ENCODE results near the gene TNP1.

Gene TNP1

DNA sequence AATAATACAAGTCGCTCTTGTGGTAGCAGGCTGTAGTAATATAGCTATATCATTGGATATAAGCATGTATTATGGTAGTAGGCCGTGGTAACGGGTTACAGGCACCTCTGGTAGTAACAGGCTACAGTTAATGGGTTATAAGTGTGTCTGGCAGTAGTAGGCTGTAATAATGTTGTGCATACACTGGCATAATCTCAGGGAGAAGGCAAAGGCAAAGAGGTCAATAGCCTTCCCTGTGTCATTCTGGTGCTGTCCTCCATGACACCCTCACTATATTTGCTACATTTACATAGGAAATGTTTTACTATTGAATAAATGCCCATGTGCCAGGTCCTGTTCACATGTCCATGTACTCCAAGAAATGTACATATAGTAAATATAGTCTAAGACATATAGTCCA is 12.8 kb upstream of the TNP1 start:
- DNase-seq: no peak

- no peak for DNase-seq
These were observed 12.2 kb upstream of the TNP1 start for GRCh38 chr2:216872040-216872439.

DNA sequence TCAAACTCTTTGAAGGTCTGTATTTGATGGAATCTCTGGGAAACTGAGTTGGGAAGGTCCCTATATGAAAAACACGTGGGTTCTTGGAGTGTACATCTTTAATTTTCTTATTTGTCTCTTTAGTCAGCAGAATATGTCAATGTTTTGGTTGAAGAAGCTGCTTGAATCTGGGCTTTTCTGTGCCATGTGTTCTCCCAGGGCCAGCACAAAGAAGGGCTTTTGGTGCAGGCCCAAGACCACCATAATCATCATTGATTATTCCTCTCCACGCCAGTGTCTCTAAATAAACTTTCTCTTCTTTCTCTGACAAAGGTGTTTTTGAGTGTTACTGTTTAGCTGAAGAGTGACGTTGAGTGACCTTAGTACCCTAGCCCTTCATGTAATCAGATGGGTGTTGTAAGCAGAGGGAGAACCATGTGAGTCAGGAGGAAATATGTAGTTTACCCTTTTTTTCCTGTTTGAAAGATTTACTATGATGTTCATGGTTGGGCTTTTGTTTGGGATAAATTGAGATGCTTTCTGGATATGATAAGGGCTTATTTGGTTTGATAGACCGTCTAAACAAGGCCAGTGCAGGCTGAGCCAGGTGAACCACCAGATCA is 11.6 kb upstream of the TNP1 start:
- no peak for DNase-seq

DNA sequence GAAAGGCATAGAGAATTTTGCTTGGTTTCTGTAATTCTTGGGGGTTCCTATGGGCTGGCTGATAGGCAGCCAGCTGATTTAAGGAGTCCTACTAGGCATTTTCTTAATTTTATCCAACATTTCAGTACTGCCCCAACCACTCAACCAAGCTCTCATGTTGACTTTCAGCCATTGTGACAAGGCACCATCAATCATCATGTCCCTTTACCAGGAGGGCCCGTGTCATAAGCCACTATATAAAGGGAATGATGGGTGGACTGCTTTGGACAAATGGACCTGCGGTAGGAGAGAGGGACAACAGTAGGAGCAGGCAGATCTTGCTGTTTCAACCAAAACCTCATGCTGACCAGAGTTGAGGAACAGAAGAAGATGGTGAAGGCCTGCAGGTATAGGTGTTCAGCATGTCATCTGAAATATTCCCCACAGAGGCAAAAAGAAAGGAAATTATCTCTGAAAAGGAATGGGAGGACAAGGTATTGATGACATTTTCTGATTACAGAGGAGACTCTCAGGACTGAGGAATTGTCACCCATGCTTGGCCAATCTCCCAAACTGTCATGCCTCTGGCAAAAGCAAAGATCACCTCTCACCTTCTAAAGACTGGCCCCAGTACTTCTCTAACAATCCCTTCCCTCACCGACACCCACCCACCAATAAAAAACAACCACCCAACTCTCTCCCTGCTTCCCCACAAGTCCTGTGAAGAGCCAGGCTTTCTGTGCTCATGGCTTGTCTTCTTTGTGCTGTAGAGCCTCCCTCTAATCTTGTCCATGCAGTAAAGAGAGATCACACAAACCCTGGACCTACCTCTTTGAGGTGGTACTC is 10.9 kb upstream of the TNP1 start:
- DNase-seq: no peak

- no peak for DNase-seq
These were observed 6.7 kb upstream of the TNP1 start for GRCh38 chr2:216866515-216867095.

- DNase-seq: no peak
These were observed 5.8 kb upstream of the TNP1 start for GRCh38 chr2:216865658-216866057.

GRCh38 chr2:216863946-216864345 is 4.1 kb upstream of the TNP1 start:
- DNase-seq: no peak

GRCh38 chr2:216862628-216863398 is 2.9 kb upstream of the TNP1 start:
- peak in 1 of 2 experiments; percentile 16 for DNase-seq

DNA sequence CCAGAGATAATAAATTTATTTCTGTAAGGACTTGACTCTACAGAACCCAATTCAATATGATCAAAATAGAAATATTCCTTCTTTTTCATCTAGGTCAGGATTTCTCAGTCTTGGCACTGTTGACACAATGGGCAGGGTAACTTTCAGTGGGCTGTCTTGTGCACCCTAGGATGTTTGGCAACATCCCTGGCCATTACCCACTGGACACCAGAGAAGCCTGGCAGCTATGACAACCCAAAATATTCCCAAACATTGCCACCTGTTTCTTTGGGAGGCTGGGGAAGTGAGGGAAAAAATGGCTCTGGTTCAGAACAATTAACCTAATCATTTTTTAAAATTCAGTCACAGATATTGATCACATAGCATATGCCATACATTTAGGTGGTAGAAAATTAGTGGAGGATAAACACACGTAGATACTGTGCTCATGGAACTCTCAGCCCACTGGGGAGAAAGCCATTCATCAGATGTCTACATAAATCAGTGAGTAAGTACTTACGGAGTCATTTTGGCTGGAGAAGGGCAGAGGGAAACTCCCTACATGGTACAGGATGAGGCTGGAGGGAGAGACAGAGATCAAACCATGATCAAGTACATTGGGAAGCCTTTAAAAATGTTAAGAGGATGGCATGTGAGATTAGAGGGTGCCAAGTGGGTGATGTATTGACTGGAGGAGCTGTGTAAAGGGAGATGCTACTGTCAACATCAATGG is 718 bp upstream of the TNP1 start:
- no peak for DNase-seq

DNA sequence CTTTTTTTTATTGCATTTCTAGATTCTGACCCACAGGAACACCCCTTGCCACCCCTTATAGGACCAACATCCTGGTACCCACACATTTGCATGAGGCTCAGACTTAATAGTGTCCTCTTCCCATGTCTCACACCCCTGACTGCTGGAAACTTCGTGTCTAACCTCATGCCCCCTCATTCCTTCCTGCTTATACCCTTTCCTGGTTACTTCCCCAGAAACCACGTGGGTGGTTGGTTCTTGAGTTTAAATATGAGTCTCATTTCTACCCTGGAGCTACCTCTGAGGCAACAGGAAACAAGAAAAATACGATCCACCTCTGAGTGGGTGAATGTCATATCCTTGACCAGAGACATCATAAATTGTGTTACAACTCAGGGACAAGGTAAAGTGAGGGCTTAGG is 1.6 kb downstream of the TNP1 start:
- no peak for DNase-seq

GRCh38 chr2:216857131-216857550 is 2.7 kb downstream of the TNP1 start:
- no peak for DNase-seq

DNA sequence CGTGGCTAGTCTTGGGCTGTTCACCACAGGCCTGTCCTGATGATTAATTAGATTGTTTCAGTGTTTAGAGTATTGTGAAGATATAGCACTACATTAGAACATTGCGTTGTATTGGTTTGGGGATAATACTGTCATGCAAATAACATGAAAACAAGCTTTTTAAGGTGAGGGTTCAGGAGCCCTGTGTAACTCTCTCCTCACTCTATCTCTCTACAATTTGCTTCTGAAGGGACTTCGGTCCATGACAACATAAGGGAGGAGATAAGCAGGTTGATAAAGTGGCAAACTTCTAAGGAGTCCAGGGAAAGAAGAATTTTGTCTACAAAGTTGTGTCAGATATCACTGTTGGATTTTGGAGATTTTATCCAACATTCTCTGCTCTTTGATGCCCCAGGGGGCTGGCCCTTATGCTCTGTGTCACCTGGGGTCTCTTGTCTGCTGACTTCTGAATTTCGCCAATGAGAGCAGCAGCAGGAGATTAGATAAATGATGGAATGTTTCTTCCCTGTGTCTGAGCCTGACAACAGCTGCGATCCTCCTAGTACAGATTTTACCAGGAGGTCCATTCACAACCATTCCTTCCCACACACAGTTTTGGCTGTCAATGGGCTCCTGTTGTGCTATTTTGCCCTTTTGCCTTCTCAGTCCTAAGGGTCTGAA is 3.3 kb downstream of the TNP1 start:
- DNase-seq: no peak

DNA sequence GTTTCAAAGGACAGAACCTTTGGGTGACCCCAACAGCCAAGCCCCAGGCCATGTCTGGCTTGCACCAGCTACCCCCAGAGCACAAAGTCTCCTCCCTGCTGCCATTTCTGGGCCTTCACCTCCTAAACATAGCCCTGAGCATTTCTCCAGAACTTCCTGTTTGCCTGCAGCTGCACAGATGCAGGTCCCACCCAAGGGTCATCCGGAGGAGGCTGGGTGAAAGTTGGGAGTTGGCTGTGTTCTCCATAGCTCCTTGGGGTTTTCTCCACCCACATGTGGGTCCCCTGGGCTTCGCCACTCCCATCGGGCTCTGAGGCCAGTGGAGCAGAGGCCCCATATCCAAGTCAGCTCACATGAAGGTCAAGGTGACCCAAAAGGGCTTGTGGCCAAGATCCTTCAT is 4.3 kb downstream of the TNP1 start:
- DNase-seq: no peak

DNA sequence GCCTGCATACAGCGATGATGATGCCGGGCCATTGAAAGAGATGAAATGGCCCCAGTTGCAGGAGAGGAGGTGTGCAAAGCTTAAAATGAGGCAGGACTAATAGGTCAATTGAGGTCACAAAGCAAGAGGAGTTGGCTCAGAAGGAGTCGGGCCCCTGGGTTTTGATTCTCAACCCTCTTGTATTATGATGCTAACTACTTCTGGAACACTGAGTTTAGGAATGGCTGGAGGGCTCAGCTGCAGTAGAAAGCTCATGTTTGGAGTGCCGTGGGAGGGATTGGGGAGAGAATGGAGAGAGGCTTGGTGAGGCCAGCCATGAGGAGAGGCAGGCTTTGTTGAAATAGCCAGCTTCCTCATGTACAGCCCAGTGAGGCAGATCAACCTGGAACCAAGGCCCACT is 4.8 kb downstream of the TNP1 start:
- no peak for DNase-seq

- DNase-seq: no peak
These were observed 8.3 kb downstream of the TNP1 start for GRCh38 chr2:216851486-216852090.

DNA sequence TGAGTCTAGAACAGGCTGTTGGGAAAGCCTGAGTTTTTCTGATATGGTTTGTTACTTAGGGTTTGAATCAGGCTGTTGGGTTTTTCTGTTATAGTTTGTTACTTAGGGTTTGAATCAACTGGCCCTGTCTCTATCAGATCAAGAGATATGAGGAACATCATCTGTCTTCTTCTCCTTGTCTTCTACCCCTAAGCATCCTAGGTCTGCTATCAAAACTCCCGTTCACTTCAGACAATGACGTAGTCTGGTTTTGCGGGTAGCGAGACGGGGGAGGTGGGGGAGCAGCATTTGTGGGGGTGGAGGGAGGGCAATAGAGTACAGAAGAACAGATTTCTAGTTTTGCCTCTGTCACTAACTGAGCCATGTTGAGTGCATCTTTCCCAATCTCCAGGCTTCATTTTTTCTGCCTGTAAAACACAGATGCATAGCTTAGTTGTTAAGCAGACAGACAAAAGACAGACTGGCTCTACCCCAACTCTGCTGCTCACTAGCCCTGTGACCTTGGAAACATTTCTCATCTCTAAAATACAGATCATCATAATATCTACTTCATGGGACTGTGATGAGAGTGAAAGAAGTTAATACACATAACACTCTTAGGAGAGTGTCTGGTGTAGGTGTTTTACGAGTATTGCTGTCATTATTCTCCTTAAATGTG is 9.1 kb downstream of the TNP1 start:
- no peak for DNase-seq

DNA sequence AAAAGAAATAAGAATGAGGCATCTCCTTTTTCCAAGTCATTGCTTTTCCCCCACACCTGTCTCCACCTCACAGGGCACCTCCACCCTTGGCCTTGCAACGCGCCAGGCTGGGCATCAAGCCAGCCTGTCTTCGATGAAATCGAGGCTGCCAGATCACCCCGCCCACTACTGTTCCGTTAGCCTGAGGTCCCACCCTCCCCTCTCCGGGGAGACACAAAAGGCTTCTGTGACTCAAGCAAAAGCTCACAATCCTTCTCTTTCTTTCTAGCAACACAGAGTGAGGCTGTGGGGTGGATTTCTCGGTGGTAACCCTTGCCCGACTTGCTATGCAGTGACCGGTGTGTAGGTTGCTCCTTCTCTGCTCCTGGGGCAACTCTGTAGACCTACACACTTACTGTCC is 9.9 kb downstream of the TNP1 start:
- DNase-seq: no peak

- DNase-seq: no peak
These were observed 14.4 kb downstream of the TNP1 start for GRCh38 chr2:216845426-216845825.

GRCh38 chr2:216842636-216843035 is 17.2 kb downstream of the TNP1 start:
- DNase-seq: no peak

- DNase-seq: no peak
These were observed 20.2 kb downstream of the TNP1 start for GRCh38 chr2:216839688-216840087.

DNA sequence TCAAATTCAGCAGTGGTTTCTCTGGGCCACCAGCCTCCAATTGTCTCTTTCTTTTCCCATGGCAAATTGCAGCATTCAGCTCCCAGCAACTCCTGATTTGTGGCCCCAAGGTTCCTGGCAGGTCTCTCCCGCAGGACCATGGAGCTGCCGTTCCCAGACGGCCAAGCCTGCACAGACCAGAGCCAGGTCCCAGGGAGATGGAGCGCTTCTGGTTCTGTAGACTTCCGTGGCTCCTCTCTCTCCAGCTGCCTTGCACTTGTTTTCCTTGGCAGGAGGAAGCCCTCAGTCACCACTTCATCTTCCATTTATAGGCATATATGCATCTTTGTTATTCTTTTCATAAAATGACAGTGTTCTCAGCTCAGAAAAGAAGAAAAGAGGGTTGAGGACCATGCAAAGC is 21.7 kb downstream of the TNP1 start:
- no peak for DNase-seq

Data from NCI-H1930 (cell line).